Measurements from ENCODE around the gene CELF2. TPM values are rescaled to one million over a fixed set of nuclear protein-coding genes. Genes with fewer than 3 reads are reported as not detected.

CELF2 gene
- total RNA-seq, 1 donor from 2014 or later, result 94.9 TPM

GRCh38 chr10:11144626-11145494 is 127.2 kb downstream of the CELF2 start:
- no peak for ATAC-seq
- no peak for DNase-seq (ENCODE audit: low spot score)
- intact Hi-C loops (cut with DNase I), result no loop called here

GRCh38 chr10:11145495-11145855 is 127.8 kb downstream of the CELF2 start:
- intact Hi-C loops (cut with DNase I), result no loop called here
- ATAC-seq (peak; percentile 49), DNase-seq (ENCODE audit: low spot score) (no peak)

GRCh38 chr10:11146402-11147171 is 128.9 kb downstream of the CELF2 start:
- DNase-seq (ENCODE audit: low spot score) (no peak), ATAC-seq (peak; percentile 32)
- intact Hi-C loops (cut with DNase I), result no loop called here

GRCh38 chr10:11147722-11148121 is 130.1 kb downstream of the CELF2 start:
- ATAC-seq (peak; percentile 31), DNase-seq (ENCODE audit: low spot score) (no peak)
- intact Hi-C loops (cut with DNase I), result no loop called here

GRCh38 chr10:11148142-11149028 is 130.7 kb downstream of the CELF2 start:
- DNase-seq (ENCODE audit: low spot score), result no peak
- ATAC-seq, result no peak
- intact Hi-C loops (cut with DNase I), result no loop called here

- ATAC-seq (no peak), DNase-seq (ENCODE audit: low spot score) (no peak)
- intact Hi-C loops (cut with DNase I), result no loop called here
Observed at GRCh38 chr10:11149807-11150141, 132.1 kb downstream of the CELF2 start.

- no peak for ATAC-seq
- intact Hi-C loops (cut with DNase I), result no loop called here
- DNase-seq (ENCODE audit: low spot score), result no peak
Observed at GRCh38 chr10:11150231-11150731, 132.6 kb downstream of the CELF2 start.

GRCh38 chr10:11150879-11151415 is 133.3 kb downstream of the CELF2 start:
- DNase-seq (ENCODE audit: low spot score) (no peak), ATAC-seq (peak; percentile 46)
- intact Hi-C loops (cut with DNase I), result no loop called here

GRCh38 chr10:11152801-11153200 is 135.1 kb downstream of the CELF2 start:
- no peak for DNase-seq (ENCODE audit: low spot score)
- no peak for ATAC-seq
- intact Hi-C loops (cut with DNase I), result no loop called here

- DNase-seq (ENCODE audit: low spot score), result no peak
- intact Hi-C loops (cut with DNase I), result no loop called here
- ATAC-seq, result no peak
Observed at GRCh38 chr10:11153245-11153644, 135.6 kb downstream of the CELF2 start.

- intact Hi-C loops (cut with DNase I), result no loop called here
- DNase-seq (ENCODE audit: low spot score) (no peak), ATAC-seq (no peak)
Observed at GRCh38 chr10:11153766-11154165, 136.1 kb downstream of the CELF2 start.

GRCh38 chr10:11154333-11154732 is 136.7 kb downstream of the CELF2 start:
- DNase-seq (ENCODE audit: low spot score), result no peak
- ATAC-seq, result no peak
- intact Hi-C loops (cut with DNase I), result no loop called here

GRCh38 chr10:11154849-11155498 is 137.3 kb downstream of the CELF2 start:
- intact Hi-C loops (cut with DNase I), result no loop called here
- no peak for ATAC-seq
- no peak for DNase-seq (ENCODE audit: low spot score)

- DNase-seq (ENCODE audit: low spot score), result no peak
- no peak for ATAC-seq
- intact Hi-C loops (cut with DNase I), result no loop called here
Observed at GRCh38 chr10:11156480-11156879, 138.8 kb downstream of the CELF2 start.

GRCh38 chr10:11157292-11158076 is 139.8 kb downstream of the CELF2 start:
- ATAC-seq, result no peak
- DNase-seq (ENCODE audit: low spot score), result no peak
- intact Hi-C loops (cut with DNase I), result no loop called here

- intact Hi-C loops (cut with DNase I), result no loop called here
Observed at GRCh38 chr10:11158080-11158479, 140.4 kb downstream of the CELF2 start.

GRCh38 chr10:11159543-11160215 is 142.0 kb downstream of the CELF2 start:
- intact Hi-C loops (cut with DNase I), result no loop called here
- DNase-seq (ENCODE audit: low spot score), result no peak
- peak; percentile 58 for ATAC-seq

More at GRCh38 chr10:11158080-11158479, 140.4 kb downstream of the CELF2 start:
- DNase-seq (ENCODE audit: low spot score) (no peak), ATAC-seq (no peak)

All from sciatic nerve (tissue), 2 donors.